ENCODE measurements around the gene RCC2. TPM values are rescaled to one million over a fixed set of nuclear protein-coding genes. Genes with fewer than 3 reads are reported as not detected.
A peak's percentile ranks its signal among the peaks of the same experiment; 100 is the strongest.

The RCC2 gene
- total RNA-seq, 1 experiment from 2014 or later = 473 TPM

DNA sequence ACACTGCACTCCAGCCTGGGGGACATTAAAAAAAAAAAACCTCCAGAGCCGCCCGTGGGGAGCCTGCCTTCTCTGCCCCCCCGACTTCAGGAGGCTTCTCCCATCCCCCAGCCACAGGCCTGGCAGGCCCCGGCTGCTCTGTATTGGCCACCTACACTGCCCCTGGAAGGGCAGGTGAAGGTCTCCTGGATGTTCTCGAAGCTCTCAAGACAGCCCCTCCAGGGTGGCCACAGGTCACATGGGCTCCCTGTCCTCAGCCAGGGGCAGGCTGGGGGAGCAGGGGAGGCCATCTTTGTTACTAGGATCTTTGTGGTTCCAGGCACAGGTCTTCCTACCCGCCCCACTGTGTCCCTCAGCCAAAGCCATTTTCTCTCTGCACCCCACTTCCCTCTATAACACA lies 34.7 kb downstream of the RCC2 start:
- Histone ChIP-seq H4K8ac (replicated peaks; ENCODE audit: insufficient read length, low read depth, low read length) (no peak overlapping the region), H3K27ac (ENCODE audit: insufficient read length, low read depth, low read length) (no peak overlapping the region), H3K79me1 (ENCODE audit: insufficient read depth, low read depth, low read length, poor library complexity, severe bottlenecking) (peaks cover 1% of the 10 kb centered on the region), H2BK120ac (ENCODE audit: low read depth, low read length, poor library complexity, severe bottlenecking) (no peak overlapping the region), H3K9me3 (ENCODE audit: control insufficient read depth, low read depth, low read length) (no peaks in the 10 kb centered on the region), H2BK20ac (ENCODE audit: low read depth, low read length, poor library complexity, severe bottlenecking) (no peak overlapping the region), H3K27me3 (ENCODE audit: insufficient read depth, low read length) (no peaks in the 10 kb centered on the region), H2BK15ac (ENCODE audit: low read depth, low read length) (no peak overlapping the region), H3K23me2 (ENCODE audit: insufficient read length, low read depth, low read length, poor library complexity, severe bottlenecking) (no peaks in the 10 kb centered on the region), H3K18ac (ENCODE audit: insufficient read length, low read depth, low read length) (no peak overlapping the region), H2AFZ (ENCODE audit: low read length) (no peak overlapping the region), H2BK12ac (ENCODE audit: insufficient read length, low read depth, low read length) (no peak overlapping the region), H3K56ac (ENCODE audit: insufficient read length, low read depth, low read length) (no peak overlapping the region), H4K20me1 (ENCODE audit: control insufficient read depth, insufficient read depth, insufficient read length) (no peaks in the 10 kb centered on the region), H3K4me2 (ENCODE audit: insufficient read depth, insufficient read length, low read length) (no peak overlapping the region), H3K79me2 (ENCODE audit: insufficient read depth, low read length) (no peaks in the 10 kb centered on the region), H4K5ac (ENCODE audit: insufficient read length, low read depth, low read length) (no peak overlapping the region), H4K91ac (ENCODE audit: insufficient read length, low read depth, low read length) (no peak overlapping the region), H3T11ph (ENCODE audit: low read length) (no peak overlapping the region), H2BK5ac (ENCODE audit: insufficient read length, low read length) (no peak overlapping the region), H3K4ac (ENCODE audit: low read depth, low read length) (no peak overlapping the region), H3K14ac (ENCODE audit: insufficient read depth, low read length) (no peak overlapping the region), H2AK5ac (ENCODE audit: insufficient read length, low read length) (no peak overlapping the region), H3K23ac (ENCODE audit: insufficient read length, low read depth, low read length) (no peak overlapping the region), H3K9ac (ENCODE audit: extremely low read depth, insufficient read length, low read length) (no peak overlapping the region), H3K4me1 (ENCODE audit: insufficient read depth, low read length) (no peaks in the 10 kb centered on the region)
- WGBS (ENCODE audit: extremely low coverage, insufficient read length, low lambda C conversion rate) = no CpG with 5 or more reads among the region's 6 CpGs
- no peaks in the 10 kb centered on the region for H3K9me3 Mint-ChIP-seq
- peaks cover 44 to 61% of the 10 kb centered on the region in 2 experiments for H3K4me1 Mint-ChIP-seq
- H3K4me3 Mint-ChIP-seq = no peak overlapping the region
- peaks cover 4% of the 10 kb centered on the region for H3K27me3 Mint-ChIP-seq (ENCODE audit: low read depth)
- peaks cover 23 to 44% (median 36%) of the 10 kb centered on the region in 3 experiments; a peak in 6 of 7 replicates for H3K36me3 Mint-ChIP-seq (ENCODE audit: insufficient read depth in 1 of 3, low read depth in 3 of 3)
- no peak for DNase-seq
- H3K27ac Mint-ChIP-seq = peak overlapping the region; percentile 18 to 43 (median 20); a peak in 1 of 7 replicates
- TF ChIP-seq, protein P1, sequence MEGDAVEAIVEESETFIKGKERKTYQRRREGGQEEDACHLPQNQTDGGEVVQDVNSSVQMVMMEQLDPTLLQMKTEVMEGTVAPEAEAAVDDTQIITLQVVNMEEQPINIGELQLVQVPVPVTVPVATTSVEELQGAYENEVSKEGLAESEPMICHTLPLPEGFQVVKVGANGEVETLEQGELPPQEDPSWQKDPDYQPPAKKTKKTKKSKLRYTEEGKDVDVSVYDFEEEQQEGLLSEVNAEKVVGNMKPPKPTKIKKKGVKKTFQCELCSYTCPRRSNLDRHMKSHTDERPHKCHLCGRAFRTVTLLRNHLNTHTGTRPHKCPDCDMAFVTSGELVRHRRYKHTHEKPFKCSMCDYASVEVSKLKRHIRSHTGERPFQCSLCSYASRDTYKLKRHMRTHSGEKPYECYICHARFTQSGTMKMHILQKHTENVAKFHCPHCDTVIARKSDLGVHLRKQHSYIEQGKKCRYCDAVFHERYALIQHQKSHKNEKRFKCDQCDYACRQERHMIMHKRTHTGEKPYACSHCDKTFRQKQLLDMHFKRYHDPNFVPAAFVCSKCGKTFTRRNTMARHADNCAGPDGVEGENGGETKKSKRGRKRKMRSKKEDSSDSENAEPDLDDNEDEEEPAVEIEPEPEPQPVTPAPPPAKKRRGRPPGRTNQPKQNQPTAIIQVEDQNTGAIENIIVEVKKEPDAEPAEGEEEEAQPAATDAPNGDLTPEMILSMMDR (conservative IDR thresholded peaks at IDR 0.05) = no peak
